GM18867 (cell line): ENCODE measurements around the gene GALNT5.
"Not testable (repeated sequence)": the region's sequence is repeated elsewhere in the genome, so short reads cannot be mapped to it uniquely, and the experiment has no call there.

Source experiments
- ATAC-seq: cut with Tn5 transposase; IDR thresholded peaks from one replicate; pipeline ENCODE4 v1.9.1; 2021; ENCODE audit warnings: mild to moderate bottlenecking, moderate library complexity; ENCODE audit not compliant: unreplicated experiment

The GALNT5 gene

GRCh38 chr2:157325786-157326185, 68.3 kb downstream of the GALNT5 start, which contains the start of gene ERMN:
ERMN (minus strand) TSS chr2:157325824; CDS start chr2:157325642, 182 bp downstream.
- ATAC-seq = no peak

GRCh38 chr2:157326698-157327097, 69.2 kb downstream of the GALNT5 start:
- no peak for ATAC-seq

GRCh38 chr2:157327200-157327599, 69.7 kb downstream of the GALNT5 start:
- ATAC-seq = peak; percentile 38

- ATAC-seq = peak; percentile 98
These were observed 70.4 kb downstream of the GALNT5 start for GRCh38 chr2:157327621-157328500.

- no peak for ATAC-seq
These were observed 72.0 kb downstream of the GALNT5 start for GRCh38 chr2:157329524-157329923.

- ATAC-seq = no peak
These were observed 76.0 kb downstream of the GALNT5 start for GRCh38 chr2:157333304-157334047.

- ATAC-seq = no peak
These were observed 76.8 kb downstream of the GALNT5 start for GRCh38 chr2:157334335-157334734.

- ATAC-seq = no peak
These were observed 77.3 kb downstream of the GALNT5 start for GRCh38 chr2:157334797-157335196.

- no peak for ATAC-seq
These were observed 78.9 kb downstream of the GALNT5 start for GRCh38 chr2:157336137-157337010.

GRCh38 chr2:157337978-157338377, 80.5 kb downstream of the GALNT5 start:
- ATAC-seq = no peak

- no peak for ATAC-seq
These were observed 82.6 kb downstream of the GALNT5 start for GRCh38 chr2:157339965-157340655.

GRCh38 chr2:157341381-157341780, 83.9 kb downstream of the GALNT5 start:
- ATAC-seq = not testable (repeated sequence)

GRCh38 chr2:157345647-157346389, 88.3 kb downstream of the GALNT5 start:
- no peak for ATAC-seq

GRCh38 chr2:157348291-157348921, 90.9 kb downstream of the GALNT5 start:
- no peak for ATAC-seq

- no peak for ATAC-seq
These were observed 92.5 kb downstream of the GALNT5 start for GRCh38 chr2:157349949-157350515.

- no peak for ATAC-seq
These were observed 98.1 kb downstream of the GALNT5 start for GRCh38 chr2:157355618-157356017.

GRCh38 chr2:157359628-157360027, 102.1 kb downstream of the GALNT5 start:
- no peak for ATAC-seq

GRCh38 chr2:157361526-157361925, 104.0 kb downstream of the GALNT5 start:
- ATAC-seq = no peak

- ATAC-seq = no peak
These were observed 105.1 kb downstream of the GALNT5 start for GRCh38 chr2:157362627-157363026.
